PFSK-1 (cell line): ENCODE results near the gene GRK4.

Source experiments
- POLR2AphosphoS5 ChIP-seq: IDR thresholded peaks from 2 replicates; pipeline ENCODE4 v1.6.1; 2012; ENCODE audit warnings: low read depth, mild to moderate bottlenecking, control low read depth, low read length, moderate library complexity
- TF ChIP-seq, protein P1 (sequence below), 2 experiments: IDR thresholded peaks; 2 replicates each; pipeline versions ENCODE4 v1.6.1 to v1.8.0; 2011 to 2012; ENCODE audit warnings: low read depth in 2 of 2, low read length in 2 of 2, control low read depth in 1 of 2, inconsistent platforms in 1 of 2, mild to moderate bottlenecking in 1 of 2, moderate library complexity in 1 of 2; ENCODE audit not compliant: insufficient read depth in 1 of 2

DNA sequence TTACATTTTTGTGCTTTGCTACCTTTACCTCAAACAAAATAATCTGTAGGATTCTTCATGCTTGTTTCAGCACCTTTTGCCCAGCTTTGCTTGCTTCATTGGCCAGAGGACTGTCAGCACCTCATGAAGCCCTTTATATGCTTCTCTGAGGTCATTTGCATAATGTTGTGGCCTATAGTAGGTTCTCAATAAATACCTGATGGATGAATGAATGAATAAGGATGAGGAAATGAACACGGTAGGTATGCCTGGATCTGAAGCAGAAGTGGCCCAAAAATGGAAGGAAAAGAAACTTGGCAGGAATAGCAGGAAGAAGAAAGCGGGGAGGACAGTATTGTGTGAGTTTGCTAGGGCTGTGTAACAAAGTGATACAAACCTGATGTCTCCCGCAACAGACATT lies 7.9 kb downstream of the GRK4 start:
- TF ChIP-seq, protein P1, sequence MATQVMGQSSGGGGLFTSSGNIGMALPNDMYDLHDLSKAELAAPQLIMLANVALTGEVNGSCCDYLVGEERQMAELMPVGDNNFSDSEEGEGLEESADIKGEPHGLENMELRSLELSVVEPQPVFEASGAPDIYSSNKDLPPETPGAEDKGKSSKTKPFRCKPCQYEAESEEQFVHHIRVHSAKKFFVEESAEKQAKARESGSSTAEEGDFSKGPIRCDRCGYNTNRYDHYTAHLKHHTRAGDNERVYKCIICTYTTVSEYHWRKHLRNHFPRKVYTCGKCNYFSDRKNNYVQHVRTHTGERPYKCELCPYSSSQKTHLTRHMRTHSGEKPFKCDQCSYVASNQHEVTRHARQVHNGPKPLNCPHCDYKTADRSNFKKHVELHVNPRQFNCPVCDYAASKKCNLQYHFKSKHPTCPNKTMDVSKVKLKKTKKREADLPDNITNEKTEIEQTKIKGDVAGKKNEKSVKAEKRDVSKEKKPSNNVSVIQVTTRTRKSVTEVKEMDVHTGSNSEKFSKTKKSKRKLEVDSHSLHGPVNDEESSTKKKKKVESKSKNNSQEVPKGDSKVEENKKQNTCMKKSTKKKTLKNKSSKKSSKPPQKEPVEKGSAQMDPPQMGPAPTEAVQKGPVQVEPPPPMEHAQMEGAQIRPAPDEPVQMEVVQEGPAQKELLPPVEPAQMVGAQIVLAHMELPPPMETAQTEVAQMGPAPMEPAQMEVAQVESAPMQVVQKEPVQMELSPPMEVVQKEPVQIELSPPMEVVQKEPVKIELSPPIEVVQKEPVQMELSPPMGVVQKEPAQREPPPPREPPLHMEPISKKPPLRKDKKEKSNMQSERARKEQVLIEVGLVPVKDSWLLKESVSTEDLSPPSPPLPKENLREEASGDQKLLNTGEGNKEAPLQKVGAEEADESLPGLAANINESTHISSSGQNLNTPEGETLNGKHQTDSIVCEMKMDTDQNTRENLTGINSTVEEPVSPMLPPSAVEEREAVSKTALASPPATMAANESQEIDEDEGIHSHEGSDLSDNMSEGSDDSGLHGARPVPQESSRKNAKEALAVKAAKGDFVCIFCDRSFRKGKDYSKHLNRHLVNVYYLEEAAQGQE (IDR thresholded peaks at IDR 0.05; ENCODE audit: insufficient read depth in 1 of 2, low read depth in 2 of 2, low read length in 2 of 2): no peak
- TF ChIP-seq POLR2AphosphoS5: no peak
